HG03025 (cell line): ENCODE data around the gene DAAM1.

Experiments used
- ATAC-seq: cut with Tn5 transposase; IDR thresholded peaks from one replicate; pipeline ENCODE4 v1.9.1; 2021; ENCODE audit warnings: mild to moderate bottlenecking, moderate library complexity; ENCODE audit not compliant: unreplicated experiment, low FRiP score

Gene DAAM1

GRCh38 chr14:59281609-59282377 is 93.3 kb downstream of the DAAM1 start:
- ATAC-seq: no peak

GRCh38 chr14:59282378-59282765 is 93.9 kb downstream of the DAAM1 start:
- ATAC-seq: no peak

- ATAC-seq: no peak
Observed at GRCh38 chr14:59283361-59283760, 94.9 kb downstream of the DAAM1 start.

- no peak for ATAC-seq
Observed at GRCh38 chr14:59284059-59284458, 95.6 kb downstream of the DAAM1 start.

- ATAC-seq: no peak
Observed at GRCh38 chr14:59292028-59292427, 103.6 kb downstream of the DAAM1 start.

GRCh38 chr14:59292921-59293534 is 104.6 kb downstream of the DAAM1 start:
- no peak for ATAC-seq

- ATAC-seq: no peak
Observed at GRCh38 chr14:59293935-59294661, 105.6 kb downstream of the DAAM1 start.

GRCh38 chr14:59294662-59294992 is 106.2 kb downstream of the DAAM1 start:
- ATAC-seq: no peak

GRCh38 chr14:59295951-59296350 is 107.5 kb downstream of the DAAM1 start:
- ATAC-seq: no peak

GRCh38 chr14:59296508-59296907 is 108.0 kb downstream of the DAAM1 start:
- ATAC-seq: no peak

- no peak for ATAC-seq
Observed at GRCh38 chr14:59297071-59297776, 108.8 kb downstream of the DAAM1 start.

GRCh38 chr14:59299731-59300130 is 111.3 kb downstream of the DAAM1 start:
- no peak for ATAC-seq

GRCh38 chr14:59301354-59301753 is 112.9 kb downstream of the DAAM1 start:
- peak; percentile 84 for ATAC-seq

- no peak for ATAC-seq
Observed at GRCh38 chr14:59302313-59302712, 113.8 kb downstream of the DAAM1 start.

GRCh38 chr14:59303216-59303615 is 114.7 kb downstream of the DAAM1 start:
- no peak for ATAC-seq

GRCh38 chr14:59305231-59305630 is 116.8 kb downstream of the DAAM1 start:
- no peak for ATAC-seq

- ATAC-seq: no peak
Observed at GRCh38 chr14:59305836-59306555, 117.5 kb downstream of the DAAM1 start.

GRCh38 chr14:59306775-59307174 is 118.3 kb downstream of the DAAM1 start:
- ATAC-seq: no peak

- no peak for ATAC-seq
Observed at GRCh38 chr14:59308086-59308485, 119.6 kb downstream of the DAAM1 start.

GRCh38 chr14:59308673-59309072 is 120.2 kb downstream of the DAAM1 start:
- no peak for ATAC-seq
